Central memory CD8-positive, alpha-beta T cell (primary cell): ENCODE data around the gene ARHGAP26.

ENCODE experiments used
- ATAC-seq: fragments of 150-1000 bp; cut with Tn5 transposase; replicated peaks from 2 replicates; pipeline ENCODE4 v1.10.0; 2022; ENCODE audit warnings: mild to moderate bottlenecking, moderate FRiP score, moderate number of reproducible peaks; ENCODE audit not compliant: poor library complexity, severe bottlenecking; ENCODE audit errors: extremely low read depth
- DNase-seq, 2 donors: peaks; one replicate each; pipeline ENCODE4 v3.0.0; 2021; ENCODE audit warnings: low spot score in 2 of 2
- H3K27ac Mint-ChIP-seq: one replicate; pipeline ENCODE4 v1.8.0; 2022; ENCODE audit warnings: low read depth, mild to moderate bottlenecking, moderate library complexity, mixed read lengths
- H3K27me3 Mint-ChIP-seq: one replicate; pipeline ENCODE4 v1.8.0; 2022; ENCODE audit warnings: mixed read lengths
- H3K36me3 Mint-ChIP-seq: one replicate; pipeline ENCODE4 v1.8.0; 2022; ENCODE audit warnings: mild to moderate bottlenecking, moderate library complexity, mixed read lengths; ENCODE audit not compliant: insufficient read depth
- H3K4me1 Mint-ChIP-seq: one replicate; pipeline ENCODE4 v1.8.0; 2022; ENCODE audit warnings: mixed read lengths
- H3K4me3 Mint-ChIP-seq: one replicate; pipeline ENCODE4 v1.8.0; 2022; ENCODE audit warnings: mild to moderate bottlenecking, moderate library complexity, mixed read lengths
- H3K9me3 Mint-ChIP-seq: one replicate; pipeline ENCODE4 v1.8.0; 2022; ENCODE audit warnings: mixed read lengths

ARHGAP26 gene

GRCh38 chr5:142797420-142797819, 27.2 kb downstream of the ARHGAP26 start:
- Mint-ChIP-seq H3K4me3 (peak overlapping the region; percentile 65), H3K4me1 (peaks cover 79% of the 10 kb centered on the region), H3K27ac (peak overlapping the region; percentile 98), H3K36me3 (peaks cover 15% of the 10 kb centered on the region), H3K9me3 (no peaks in the 10 kb centered on the region), H3K27me3 (no peaks in the 10 kb centered on the region)
- ATAC-seq, result no peak
- DNase-seq, result no peak

DNA sequence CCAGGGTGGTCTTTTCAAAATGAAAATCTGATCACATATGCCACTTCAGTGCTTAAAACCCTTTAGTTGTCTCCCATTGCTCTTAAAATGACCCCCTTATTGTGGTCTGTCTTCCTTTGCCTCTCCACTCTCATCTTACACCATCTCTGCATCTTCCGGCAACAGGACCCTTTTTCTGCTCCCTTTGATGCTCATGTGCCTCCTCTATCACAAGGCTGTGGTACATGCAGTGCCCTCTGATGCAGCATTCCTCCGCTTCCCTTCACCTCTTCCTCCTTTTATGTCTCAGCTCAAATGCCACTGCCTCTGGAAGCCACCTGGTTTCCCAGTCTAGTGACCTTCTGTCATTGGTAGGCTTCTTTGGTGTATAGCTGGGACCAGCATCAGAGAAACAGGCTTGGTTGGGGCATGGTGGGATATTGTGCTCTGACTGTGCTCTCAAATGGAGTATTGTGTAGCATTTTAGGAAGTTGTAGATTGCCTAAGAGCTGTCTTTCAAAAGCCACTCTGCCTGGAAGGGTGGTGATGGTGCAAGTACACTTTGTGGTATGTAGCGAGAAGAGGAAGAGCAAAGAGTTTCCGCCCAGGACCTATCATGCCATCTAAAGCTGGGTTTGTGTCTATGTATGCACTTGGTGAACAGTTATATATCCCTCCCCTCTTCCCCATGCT, 28.1 kb downstream of the ARHGAP26 start:
- no peaks in the 10 kb centered on the region for H3K9me3 Mint-ChIP-seq
- ATAC-seq (peak; percentile 66), DNase-seq (peak in 1 of 2 donors; percentile 39)
- peaks cover 79% of the 10 kb centered on the region for H3K4me1 Mint-ChIP-seq
- peaks cover 16% of the 10 kb centered on the region for H3K36me3 Mint-ChIP-seq
- peak overlapping the region; percentile 98 for H3K27ac Mint-ChIP-seq
- peak overlapping the region; percentile 65 for H3K4me3 Mint-ChIP-seq
- no peaks in the 10 kb centered on the region for H3K27me3 Mint-ChIP-seq

GRCh38 chr5:142800776-142801494, 30.8 kb downstream of the ARHGAP26 start:
- H3K27ac Mint-ChIP-seq, result peak overlapping the region; percentile 98
- no peaks in the 10 kb centered on the region for H3K27me3 Mint-ChIP-seq
- peak overlapping the region; percentile 65 for H3K4me3 Mint-ChIP-seq
- H3K9me3 Mint-ChIP-seq, result no peaks in the 10 kb centered on the region
- peaks cover 13% of the 10 kb centered on the region for H3K36me3 Mint-ChIP-seq
- H3K4me1 Mint-ChIP-seq, result peaks cover 60% of the 10 kb centered on the region
- ATAC-seq (peak; percentile 81), DNase-seq (peak in 1 of 2 donors; percentile 43)

DNA sequence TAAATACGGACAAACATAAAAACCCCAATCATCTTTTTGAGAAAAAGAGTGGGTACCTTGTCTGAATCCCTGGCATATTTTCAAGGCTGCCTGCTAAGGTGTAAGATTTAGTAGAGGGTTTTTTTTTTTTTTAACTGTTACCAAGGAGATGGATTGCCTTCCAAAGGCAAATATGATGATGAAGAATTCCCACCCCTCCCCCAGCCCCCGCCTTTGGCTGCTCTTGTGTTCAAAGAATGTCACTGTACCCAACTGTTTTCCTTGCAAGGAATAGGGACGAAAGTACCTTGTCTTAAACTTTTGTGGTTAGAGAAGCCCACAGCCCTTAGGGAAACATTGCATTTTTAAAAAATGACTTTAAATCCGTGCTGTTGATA, 31.3 kb downstream of the ARHGAP26 start:
- H3K4me3 Mint-ChIP-seq, result peak overlapping the region; percentile 65
- no peak for DNase-seq
- H3K27me3 Mint-ChIP-seq, result no peaks in the 10 kb centered on the region
- peaks cover 13% of the 10 kb centered on the region for H3K36me3 Mint-ChIP-seq
- no peaks in the 10 kb centered on the region for H3K9me3 Mint-ChIP-seq
- H3K27ac Mint-ChIP-seq, result peak overlapping the region; percentile 98
- ATAC-seq, result no peak
- peaks cover 60% of the 10 kb centered on the region for H3K4me1 Mint-ChIP-seq

DNA sequence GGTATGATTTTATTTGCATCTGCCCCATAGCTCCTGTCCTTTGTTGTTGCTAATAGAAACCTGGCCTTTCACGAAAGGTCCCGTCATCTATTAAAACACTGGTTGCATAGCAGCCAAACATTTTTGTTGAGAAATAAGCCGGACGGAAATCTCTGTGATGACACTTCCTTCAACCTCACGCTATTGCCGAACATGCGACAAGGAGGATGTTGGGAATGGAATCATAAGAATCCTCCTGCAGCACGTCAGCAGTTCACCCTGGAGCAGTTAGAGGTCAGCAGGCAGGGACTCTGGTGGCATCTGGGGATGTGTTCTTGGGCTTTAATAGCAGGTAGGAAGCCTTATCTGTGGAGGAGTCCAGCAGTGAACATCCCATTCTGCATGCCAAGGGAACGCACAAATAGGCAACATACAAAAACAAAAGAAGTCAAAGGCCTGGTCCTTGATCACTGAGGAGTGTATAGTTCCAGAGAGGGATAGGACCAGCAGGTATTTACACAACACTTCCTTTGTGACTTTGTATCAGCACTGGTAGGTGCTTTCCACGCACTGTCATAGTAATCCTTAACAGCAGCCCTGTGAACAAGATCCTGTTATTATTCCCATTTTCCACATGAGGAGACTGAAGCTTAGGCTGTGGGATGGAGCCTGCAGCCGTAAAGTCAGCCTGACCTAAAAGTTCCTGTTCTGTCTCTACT, 33.4 kb downstream of the ARHGAP26 start:
- no peaks in the 10 kb centered on the region for H3K9me3 Mint-ChIP-seq
- peaks cover 51% of the 10 kb centered on the region for H3K4me1 Mint-ChIP-seq
- no peak for DNase-seq
- peaks cover 12% of the 10 kb centered on the region for H3K36me3 Mint-ChIP-seq
- ATAC-seq, result no peak
- H3K4me3 Mint-ChIP-seq, result no peak overlapping the region
- no peak overlapping the region for H3K27ac Mint-ChIP-seq
- no peaks in the 10 kb centered on the region for H3K27me3 Mint-ChIP-seq

DNA sequence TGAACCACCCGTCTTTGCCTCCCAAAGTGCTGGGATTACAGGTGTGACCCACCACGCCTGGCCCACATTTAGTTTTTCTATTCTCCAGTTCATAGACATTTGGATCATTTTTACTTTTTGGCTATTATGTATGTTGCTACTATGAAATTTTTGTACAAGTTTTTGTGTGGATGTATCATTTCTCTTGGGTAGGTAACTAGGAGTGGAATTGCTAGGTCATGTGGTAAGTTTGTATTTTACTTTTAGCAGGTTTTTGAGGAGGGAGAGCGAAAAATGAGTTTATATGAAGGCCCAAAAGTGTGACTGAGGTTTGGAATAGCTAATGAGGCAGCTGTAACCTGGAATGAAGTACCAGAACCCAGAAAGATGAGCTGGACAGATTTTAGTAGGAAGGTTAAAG, 35.2 kb downstream of the ARHGAP26 start:
- ATAC-seq (no peak), DNase-seq (no peak)
- Mint-ChIP-seq H3K9me3 (no peaks in the 10 kb centered on the region), H3K27me3 (no peaks in the 10 kb centered on the region), H3K27ac (peak overlapping the region; percentile 2), H3K36me3 (peaks cover 11% of the 10 kb centered on the region), H3K4me3 (no peak overlapping the region), H3K4me1 (peaks cover 51% of the 10 kb centered on the region)

- Mint-ChIP-seq H3K4me1 (peaks cover 47% of the 10 kb centered on the region), H3K27ac (no peak overlapping the region), H3K27me3 (no peaks in the 10 kb centered on the region), H3K4me3 (no peak overlapping the region), H3K9me3 (no peaks in the 10 kb centered on the region), H3K36me3 (peaks cover 3% of the 10 kb centered on the region)
- no peak for ATAC-seq
- DNase-seq, result no peak
Measured at GRCh38 chr5:142806841-142807267, 36.7 kb downstream of the ARHGAP26 start.

- H3K27me3 Mint-ChIP-seq, result no peaks in the 10 kb centered on the region
- no peaks in the 10 kb centered on the region for H3K9me3 Mint-ChIP-seq
- H3K36me3 Mint-ChIP-seq, result peaks cover 3% of the 10 kb centered on the region
- H3K4me1 Mint-ChIP-seq, result peaks cover 48% of the 10 kb centered on the region
- no peak for DNase-seq
- ATAC-seq, result no peak
- H3K27ac Mint-ChIP-seq, result no peak overlapping the region
- no peak overlapping the region for H3K4me3 Mint-ChIP-seq
Measured at GRCh38 chr5:142807372-142807911, 37.3 kb downstream of the ARHGAP26 start.

DNA sequence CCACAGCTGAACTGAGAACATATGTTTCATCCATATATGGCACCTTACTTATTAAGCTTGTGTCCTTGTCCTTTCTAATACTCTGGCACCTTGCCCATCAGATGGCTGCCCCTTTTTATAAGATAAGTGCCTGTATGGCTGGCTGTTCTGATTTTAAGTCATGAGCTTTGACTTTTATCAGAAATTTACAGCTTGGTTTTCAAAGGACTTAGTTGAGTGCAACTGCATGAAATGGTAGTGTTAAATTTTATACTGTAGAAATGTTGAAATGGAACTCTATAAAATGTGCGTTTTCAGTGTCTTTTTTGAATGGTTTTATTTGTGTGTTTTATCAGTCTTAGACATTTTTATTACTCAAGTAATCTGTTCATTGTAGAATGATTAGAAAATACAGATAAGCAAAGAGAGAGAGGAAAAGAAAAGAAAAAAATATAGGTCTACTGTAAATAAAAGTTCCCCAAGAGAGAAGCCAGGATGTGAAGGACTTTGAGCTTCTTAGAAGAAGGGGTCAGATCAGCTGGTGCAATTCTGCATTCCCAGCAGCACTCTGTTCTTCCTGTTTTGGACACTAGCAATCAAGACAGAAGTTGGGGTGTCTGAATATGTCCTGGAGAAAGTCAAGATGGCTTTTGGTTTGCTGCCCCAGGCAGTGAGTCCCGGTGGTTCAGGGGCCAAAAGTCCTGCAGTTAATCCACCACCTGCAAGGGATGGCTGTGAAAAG, 38.9 kb downstream of the ARHGAP26 start:
- H3K36me3 Mint-ChIP-seq, result peaks cover 2% of the 10 kb centered on the region
- H3K27ac Mint-ChIP-seq, result peak overlapping the region; percentile 54
- no peaks in the 10 kb centered on the region for H3K27me3 Mint-ChIP-seq
- peaks cover 56% of the 10 kb centered on the region for H3K4me1 Mint-ChIP-seq
- ATAC-seq, result no peak
- no peaks in the 10 kb centered on the region for H3K9me3 Mint-ChIP-seq
- DNase-seq, result no peak
- no peak overlapping the region for H3K4me3 Mint-ChIP-seq

DNA sequence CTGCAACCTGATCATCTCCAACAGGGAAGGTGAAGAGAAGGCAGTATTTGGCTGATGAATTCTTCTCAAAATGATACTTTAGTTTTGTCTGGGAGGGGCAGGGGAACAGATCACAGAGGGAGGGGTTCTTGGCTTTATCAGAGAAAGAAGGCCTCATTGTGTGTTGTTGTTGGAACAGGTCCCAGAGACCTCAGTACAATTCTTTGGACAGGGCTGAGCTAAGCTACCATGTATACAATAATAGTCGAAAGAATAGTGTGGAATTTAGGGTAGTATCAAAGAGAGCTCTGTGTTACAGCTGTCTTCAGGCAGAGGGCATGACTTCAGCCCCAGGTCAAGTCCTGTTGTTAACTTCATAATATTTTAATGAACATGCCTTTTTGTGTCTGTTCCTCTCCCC, 39.9 kb downstream of the ARHGAP26 start:
- ATAC-seq (no peak), DNase-seq (no peak)
- Mint-ChIP-seq H3K4me3 (no peak overlapping the region), H3K36me3 (peaks cover 2% of the 10 kb centered on the region), H3K27ac (no peak overlapping the region), H3K27me3 (no peaks in the 10 kb centered on the region), H3K9me3 (no peaks in the 10 kb centered on the region), H3K4me1 (peaks cover 62% of the 10 kb centered on the region)

GRCh38 chr5:142810743-142811290, 40.6 kb downstream of the ARHGAP26 start:
- Mint-ChIP-seq H3K36me3 (peaks cover 2% of the 10 kb centered on the region), H3K9me3 (no peaks in the 10 kb centered on the region), H3K27me3 (no peaks in the 10 kb centered on the region), H3K27ac (no peak overlapping the region), H3K4me3 (no peak overlapping the region), H3K4me1 (peaks cover 66% of the 10 kb centered on the region)
- ATAC-seq, result no peak
- DNase-seq, result no peak
